Stimulated activated CD8-positive, alpha-beta memory T cell treated with anti-CD3 and anti-CD28 coated beads, Interleukin-4, amount 100 ng/mL, for 4 hours (primary cell): ENCODE results near the gene PPP1R16B.
A peak's percentile ranks its signal among the peaks of the same experiment; 100 is the strongest.

Experiments
- DNase-seq, 2 donors: peaks; one replicate each; pipeline ENCODE4 v3.0.0-alpha.2; 2020; ENCODE audit warnings: low read depth in 2 of 2, low spot score in 1 of 2

The PPP1R16B gene

DNA sequence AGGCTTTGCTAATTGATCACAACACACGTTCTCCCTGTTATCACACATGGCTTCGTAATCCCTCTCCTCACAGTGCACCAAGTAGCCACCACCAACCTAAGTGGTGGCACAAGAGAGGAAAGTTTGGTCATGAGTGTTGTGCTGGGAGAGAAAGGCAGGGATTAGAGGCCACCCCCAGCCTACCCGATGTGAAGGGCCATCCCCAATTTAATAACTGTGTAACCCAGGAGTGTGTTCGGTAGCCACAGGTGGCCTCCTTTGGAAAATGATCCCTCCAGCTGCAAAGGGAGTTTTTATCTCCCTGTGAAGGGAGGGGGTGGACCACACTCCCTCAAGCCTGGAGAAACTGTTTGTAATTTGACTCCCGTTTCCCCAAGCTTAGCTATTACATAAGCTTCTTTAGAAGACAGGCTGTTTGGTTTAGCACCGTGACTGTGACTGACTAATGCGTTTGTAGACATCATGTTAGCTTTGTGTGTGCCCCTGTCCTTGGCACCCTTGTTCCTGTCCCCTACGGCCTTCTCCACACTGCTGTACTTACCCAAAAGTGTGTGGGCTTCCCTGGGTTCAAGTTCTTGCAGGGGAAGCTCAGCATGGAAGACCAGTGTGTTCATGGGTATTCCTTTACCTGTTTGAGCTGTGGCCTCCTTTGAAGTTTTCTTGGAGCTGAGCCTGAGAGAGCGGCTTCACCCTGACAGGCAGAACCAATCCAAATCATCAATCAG is 20.6 kb downstream of the PPP1R16B start:
- DNase-seq, result no peak

DNA sequence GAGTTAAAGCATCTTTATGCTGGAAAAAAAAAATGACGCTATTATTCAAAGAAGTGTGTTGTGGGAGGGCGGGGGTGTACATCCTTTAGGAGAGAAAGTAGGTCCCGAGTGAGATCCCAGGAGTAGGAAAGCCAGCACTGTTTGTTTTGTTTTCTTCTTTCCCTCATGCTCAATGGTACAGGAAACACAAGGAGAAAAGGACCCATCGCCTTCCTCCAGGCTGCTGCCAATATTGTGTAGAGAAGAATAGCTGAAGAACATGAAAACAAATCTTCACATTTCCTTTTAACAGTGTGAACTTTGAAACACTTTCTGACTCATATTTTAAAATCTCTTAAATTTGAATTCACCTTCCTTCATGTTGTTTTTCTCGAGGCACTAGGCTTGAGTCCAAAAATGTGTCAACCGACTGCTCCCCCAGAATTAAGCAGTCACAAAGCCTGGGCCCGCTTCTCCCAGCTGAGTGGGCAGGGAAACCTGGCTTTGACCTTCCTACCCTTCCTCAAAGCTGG is 22.3 kb downstream of the PPP1R16B start:
- no peak for DNase-seq

DNA sequence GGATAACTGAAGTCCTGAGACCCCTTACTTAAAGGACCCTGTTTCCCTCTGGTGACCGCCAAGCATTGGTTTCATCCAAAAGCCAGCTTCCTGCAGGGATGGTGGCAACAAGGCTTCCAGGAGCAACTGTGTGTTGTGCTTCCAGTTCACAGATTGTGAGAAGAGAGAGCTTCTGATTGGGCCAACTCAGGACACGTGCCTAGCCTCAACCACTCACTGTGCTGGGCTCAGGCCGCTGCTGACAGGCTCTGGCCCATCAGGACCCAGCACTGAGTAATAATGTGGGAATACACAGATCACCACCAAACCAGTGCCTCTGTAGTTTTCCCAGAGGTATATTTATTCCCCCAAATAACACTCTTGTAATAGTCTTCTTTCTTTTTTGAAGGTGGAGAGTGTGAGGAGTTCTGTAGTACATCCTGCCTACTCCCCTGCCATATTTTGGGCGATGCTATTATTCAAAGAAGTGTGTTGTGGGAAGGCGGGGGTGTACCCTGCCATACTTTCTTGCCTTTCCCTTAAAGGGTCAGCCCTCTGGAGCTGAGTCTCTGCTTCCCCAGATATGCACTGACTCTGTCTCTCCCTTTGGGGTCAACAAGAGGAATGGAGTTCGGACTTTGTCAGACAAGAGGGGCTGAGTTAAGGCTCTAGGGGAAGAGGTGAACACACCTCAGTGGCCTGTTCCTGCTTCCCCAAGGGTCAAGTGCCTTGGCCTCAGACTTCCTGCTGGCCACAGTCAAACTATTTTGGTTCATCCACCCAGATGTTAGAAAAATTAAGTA is 23.2 kb downstream of the PPP1R16B start:
- DNase-seq, result no peak

DNA sequence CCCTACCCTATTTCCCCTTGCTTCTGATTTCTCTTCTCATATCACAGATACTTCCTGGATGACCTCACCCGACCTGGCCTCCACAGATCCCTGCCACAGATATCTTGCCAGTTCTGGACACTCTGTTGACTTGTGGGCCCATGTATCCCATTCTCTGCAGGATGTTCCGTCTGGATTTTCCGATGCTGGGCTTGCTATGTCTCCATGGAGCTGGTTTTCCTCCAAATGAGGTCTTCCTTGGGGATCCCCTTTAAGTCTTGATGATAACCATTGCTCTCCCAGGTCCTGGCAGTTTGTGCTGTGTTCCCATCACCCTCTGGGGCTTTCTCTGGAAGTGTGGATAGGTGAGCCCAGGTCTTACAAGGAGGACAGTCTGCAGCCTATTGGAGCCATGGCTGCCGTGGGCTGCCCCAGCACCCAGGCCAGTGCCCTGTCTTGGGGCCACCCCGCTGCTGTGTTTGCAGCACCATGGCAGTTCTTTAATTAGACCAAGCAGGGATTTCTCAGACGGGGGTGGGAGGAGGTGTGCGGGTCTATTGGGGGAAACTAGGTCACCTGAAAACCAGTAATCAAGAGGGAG is 23.9 kb downstream of the PPP1R16B start:
- no peak for DNase-seq

DNA sequence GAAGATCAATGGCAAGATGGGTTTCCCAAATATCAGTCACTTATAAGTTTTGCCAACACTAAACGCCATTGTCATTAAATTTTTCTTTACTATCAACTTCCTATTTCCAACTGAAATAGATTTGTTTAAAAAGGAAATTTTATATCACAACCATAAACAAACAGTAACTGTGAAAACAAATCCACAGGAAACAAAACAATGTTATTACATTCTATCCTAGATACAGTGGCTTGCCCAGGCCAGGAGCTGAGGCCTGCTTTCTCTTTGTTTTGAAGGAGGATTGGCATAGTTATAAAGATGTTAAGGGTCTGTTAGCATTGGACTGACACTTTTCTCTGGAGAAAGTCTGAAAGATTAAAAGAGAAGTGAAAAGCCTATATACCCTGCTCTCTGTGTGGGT is 24.9 kb downstream of the PPP1R16B start:
- no peak for DNase-seq

DNA sequence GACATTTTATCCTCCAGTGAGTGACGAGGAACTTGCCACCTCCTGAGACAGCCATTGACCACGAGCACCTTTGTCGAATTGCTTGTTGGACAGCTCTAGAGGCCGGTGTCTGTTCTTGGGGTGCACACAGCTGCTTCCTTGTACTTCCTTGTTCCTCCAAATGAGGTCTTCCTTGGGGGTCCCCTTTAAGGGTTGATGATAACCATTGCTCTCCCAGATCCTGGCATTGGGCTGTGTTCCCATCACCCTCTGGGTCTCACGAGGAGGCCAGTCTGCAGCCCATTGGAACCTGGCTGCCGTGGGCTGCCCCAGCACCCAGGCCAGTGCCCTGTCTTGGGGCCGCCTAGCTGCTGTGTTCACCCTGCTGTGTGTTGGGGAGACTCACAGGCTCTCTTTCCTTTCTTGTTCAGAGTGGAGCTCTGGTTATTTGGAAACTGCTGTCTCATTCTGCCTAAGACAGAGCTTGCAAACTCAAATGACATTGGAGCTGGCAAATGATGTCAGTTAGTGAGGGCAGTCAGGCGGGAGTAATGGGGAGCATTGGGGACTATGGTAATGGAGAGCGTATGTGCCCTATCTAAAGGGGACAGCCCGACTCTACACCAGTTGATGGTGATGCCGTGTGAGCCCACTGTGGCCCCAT is 25.7 kb downstream of the PPP1R16B start:
- DNase-seq, result no peak

DNA sequence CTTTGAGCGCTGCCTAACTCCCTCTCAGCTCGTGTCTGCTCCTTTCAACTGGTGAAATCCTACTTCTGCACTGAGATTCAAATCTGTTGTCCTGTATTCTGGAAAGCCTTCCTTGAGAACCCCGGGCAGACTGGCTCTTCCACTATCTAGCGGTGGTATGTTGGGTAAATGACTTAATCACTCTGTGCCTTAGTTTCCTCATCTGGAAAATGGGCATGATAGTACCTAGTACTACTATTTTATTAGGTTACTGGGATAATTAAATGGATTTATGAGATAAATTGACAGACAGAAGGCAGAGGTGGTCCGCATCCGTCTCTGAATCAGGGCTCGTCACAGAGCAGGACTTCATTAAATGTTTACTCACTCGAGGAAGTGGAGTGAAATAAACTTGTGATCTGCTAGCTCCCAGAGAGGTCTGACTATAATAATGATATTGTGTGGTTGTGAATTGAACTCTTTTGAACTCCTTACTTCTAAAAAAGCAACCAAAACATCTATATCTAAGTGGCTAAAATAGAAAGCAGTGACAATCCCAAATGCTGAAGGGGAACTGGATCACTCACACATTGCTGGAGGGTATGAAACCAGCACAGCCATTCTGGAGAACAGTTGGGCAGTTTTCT is 26.6 kb downstream of the PPP1R16B start:
- DNase-seq, result no peak

DNA sequence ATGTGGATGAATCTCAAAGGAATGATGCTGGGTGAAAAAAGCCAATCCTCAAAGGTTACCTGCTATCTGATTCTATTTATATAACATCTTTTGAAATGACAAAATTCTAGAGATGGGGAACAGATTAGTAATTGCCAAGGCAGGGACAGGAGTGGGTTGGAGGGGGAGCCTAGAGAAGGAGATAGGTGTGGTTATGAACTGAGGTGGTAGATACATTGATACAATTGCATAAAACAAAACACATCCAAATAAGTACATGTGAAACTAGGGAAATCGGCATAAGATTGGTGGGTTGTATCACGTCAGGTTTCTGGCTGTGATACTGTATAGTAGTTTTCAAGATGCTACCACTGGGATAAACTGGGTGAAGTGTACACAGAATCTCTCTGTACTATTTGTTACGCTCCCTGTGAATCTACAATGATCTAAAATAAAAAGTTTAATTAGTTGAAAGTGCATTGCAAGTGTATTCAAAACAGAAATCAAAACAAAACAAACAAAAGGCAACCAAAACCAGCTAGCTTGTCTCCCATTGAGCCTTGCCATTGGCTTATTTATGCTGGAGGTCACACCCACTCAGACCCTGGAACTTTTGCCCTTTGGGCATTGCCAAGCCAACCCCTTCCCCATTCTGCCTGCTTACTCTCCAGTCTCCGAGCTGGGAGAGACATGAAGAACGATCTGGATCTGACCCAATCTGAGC is 27.8 kb downstream of the PPP1R16B start:
- no peak for DNase-seq

DNA sequence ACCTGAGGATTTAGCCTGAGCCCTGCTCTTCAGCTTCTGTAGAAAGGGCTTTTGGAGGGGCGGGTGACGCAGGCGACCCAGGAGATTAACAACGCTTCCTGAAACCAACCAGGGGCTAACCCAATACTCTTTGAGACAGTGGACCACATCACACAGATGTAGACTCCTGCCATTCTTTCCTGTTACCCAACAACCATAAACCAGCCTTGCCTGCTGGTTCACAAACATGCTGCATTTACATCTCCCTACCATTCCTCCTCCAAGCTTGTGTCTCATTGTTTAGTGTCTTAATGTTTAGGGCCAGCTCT is 28.3 kb downstream of the PPP1R16B start:
- no peak for DNase-seq

DNA sequence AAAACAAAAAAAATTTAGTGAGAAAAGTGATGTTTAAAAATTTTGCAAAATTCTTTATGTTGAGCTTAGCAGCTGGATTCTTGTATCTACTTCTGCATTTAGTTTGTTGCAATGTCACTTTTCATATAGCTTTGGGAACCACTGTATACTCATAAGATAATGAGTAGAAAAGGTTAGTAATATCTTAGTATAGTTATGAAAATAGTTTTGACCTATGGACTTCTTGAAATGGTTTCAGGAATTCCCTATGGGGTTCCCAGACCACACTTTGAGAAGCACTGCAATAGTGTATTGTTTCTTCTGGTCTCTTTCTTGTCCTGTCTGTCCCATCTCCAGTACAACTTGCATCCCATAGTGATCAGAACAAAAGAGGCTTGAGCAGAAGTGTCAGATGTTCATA is 29.4 kb downstream of the PPP1R16B start:
- DNase-seq, result no peak

DNA sequence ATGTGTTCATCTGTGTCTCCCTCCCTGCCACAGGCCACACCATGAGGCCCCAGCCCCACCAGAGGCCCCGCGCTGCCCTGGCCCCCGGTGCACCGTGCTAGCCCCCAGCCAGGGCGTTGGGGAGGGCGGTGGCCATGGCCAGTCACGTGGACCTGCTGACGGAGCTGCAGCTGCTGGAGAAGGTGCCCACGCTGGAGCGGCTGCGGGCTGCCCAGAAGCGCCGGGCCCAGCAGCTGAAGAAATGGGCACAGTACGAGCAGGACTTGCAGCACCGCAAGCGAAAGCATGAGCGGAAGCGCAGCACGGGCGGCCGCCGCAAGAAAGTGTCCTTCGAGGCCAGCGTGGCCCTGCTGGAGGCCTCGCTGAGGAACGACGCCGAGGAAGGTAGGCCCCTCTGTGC is 30.3 kb downstream of the PPP1R16B start:
- DNase-seq, result no peak

DNA sequence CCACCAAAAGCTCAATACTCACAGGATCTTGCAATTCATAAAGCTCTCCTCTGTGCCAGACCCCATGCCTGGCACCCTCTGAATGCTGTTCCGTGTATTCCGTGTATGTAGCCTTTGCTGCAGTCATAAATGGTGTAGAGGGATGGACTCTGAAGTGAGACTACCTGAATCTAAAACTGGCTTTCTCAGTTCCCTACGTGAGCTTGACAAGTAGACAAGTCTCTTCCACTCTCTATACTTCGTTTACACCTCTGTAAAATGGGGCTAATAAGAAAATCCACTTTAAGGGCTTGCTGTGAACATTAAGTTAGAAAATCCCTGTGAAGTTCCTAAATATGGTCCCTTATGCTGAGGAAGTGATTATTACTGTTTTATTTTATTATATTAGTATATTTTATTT is 31.5 kb downstream of the PPP1R16B start:
- no peak for DNase-seq

DNA sequence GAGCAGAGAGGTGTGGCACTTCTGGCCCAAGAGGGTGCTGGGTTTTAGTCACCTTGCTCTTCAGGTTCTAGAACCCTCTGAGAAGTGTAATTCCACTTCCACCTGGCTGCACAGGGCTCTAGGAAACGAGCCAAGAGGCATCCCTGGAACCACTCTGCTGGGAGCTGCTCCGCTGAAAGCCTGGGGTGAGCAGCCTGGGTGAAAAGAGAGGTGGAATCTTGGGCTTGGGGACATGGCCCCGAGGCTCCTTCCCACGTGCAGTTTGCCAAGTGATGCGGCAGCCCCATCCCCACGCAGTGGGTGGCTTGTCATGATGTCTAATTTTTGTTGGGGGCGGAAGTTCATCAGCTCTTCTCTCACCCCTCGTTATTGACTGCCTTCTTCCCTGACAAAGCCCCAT is 32.8 kb downstream of the PPP1R16B start:
- DNase-seq, result no peak

DNA sequence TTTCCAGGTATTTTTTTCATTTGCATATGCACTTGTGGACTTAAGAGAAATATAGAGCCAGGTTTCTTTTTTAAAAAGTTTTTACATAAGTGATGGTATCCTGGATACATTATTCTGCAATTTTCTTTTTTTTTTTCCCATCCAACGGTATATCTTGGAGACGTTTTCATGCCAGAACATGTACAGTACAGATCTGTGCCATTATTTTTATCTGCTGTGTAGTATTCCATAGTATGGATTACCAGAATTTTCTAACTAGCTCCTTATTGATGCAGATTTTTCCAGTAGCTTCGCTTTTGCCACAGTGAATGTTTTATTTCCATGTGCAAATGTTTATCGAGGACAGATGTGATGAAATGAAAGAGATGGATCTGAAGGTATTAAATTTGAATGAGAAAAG is 34.1 kb downstream of the PPP1R16B start:
- no peak for DNase-seq

DNA sequence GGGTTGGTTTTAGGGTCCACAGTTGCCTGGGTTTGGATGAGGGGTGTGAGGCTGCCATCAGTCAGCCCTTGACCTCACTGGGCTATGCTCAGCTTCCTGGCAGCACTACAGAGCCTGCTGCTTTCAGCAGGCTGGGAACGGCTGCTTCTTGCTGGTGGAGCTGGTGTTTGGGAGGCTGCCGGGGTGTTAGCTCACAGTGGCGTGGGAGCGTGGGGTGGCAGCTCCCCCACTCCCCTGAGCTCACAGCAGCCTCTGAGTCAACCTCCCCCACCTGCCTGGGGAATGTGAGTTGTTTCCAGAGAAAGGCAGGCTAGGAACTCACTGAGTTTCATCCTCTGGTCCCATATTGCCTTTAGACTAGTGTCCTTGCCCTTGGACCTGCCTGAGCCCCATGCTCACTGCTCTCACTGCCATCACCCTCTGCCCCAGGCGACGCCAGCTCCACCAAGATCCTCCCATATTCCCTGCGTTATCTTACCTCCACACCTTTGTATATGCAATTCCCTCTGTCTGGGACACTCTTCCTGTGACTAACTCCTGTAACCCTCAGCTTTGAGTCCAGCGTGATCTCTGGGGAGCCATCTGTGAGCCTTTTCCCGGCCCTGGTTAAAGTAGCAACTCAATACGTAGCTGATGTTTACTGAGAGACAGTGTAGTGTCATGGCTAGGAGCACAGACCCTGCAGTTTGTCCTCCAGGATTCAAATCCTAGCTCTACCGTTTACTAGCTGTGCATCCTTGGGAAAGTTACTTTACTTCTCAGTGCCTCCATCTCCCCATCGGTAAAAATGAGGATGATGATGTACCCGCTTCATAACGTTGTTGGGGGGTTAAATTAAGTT is 34.8 kb downstream of the PPP1R16B start:
- peak; percentile 24 to 45 for DNase-seq

DNA sequence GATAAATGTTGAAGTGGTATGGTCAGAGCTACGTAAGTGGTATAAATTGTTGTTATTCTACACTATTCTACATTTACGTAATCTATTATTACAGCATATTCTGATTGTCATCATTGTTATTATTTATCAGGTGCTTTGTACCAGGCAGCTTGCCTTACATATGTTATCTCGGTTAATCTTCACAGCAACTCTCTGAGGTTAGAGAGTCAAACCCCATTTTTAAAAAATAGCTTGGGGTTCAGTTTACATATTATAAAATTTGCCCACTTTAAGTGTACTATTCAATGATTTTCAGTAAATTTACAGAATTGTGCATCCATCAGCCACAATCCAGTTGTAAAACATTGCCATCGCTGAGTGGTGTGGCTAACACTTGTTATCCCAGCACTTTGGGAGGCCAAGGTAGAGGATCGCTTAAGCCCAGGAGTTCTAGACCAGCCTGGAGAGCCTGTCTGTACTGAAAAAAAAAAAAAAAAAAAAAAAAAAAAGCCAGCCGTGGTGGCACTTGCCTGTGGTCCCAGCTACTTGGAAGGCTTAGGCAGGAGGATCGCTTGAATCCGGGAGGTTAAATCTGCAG is 35.5 kb downstream of the PPP1R16B start:
- no peak for DNase-seq

DNA sequence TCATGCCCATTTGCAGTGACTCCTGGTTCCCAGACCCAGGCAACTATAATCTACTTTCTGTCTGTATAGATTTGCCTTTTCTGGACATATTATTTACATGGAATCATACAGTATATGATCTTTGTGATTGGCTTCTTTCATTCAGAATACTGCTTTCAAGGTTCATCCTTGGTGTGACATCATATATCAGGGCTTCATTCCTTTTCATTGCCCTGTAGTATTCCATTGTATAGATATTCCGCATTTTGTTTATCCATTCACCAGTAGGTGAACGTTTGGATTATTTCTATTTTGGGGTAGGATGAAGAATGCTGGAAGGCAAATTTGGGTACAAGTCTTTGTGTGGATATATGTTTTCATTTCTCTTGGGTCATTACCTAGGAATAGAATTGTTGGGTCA is 36.1 kb downstream of the PPP1R16B start:
- DNase-seq, result no peak

DNA sequence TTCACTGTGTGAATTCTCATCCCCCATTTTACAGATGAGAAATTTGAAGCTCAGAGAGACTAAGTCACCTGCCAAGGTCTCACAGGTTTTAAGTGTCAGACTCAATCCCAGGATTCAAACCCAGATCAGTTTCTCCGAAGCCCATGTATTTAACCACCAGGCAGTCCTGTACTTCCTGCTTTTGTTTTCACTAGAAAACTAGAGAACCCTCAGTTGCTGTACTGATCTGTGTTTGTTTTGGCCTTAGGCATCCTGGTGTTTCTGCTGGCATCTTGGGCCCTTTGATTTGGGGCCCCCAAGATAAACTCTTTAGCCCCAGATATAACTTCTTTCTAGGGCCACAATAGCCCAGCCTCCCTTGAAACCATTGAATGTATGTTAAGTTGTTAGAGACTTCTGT is 36.5 kb downstream of the PPP1R16B start:
- no peak for DNase-seq

DNA sequence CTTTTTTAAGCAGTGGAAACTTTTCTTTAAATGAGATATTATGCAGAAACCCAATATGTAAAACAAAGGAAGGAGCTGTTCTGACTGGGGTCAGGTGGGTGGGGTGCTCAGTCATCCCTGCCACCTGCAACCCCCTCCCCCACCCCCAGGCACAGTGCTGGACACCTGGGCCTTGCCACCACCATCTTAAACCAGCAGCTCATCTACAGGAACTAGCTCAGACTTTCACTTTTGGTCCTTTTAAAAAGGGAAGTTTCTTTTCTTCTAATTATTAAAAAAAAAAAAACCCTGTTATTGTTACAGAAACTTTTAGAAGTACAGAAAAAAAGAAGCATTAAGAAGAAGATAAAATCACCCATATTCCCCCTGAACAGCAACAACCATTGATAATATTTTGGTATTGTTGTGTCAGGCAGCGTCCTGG is 37.1 kb downstream of the PPP1R16B start:
- DNase-seq, result peak; percentile 50 to 55

DNA sequence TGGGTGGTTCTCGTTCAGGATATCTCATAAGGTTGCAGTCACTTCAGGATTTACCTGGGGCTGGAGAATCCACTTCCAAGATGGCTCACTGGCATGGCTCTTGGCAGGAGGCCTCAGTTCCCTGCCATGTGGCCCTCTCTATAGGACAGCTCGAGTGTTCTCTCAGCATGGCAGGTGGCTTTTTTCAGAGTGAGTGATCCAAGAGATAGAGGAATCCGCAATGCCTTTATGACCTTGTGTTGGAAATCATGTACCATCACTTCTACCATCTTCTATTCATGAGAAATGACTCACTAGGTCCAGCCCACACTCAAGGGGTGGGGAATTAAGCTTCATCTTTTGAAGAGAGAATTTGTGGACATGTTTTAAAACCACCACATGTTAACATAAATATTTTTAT is 37.8 kb downstream of the PPP1R16B start:
- peak; percentile 22 to 33 for DNase-seq
